GM12873 (cell line): ENCODE measurements around the gene NPC1L1.

Experiments
- TF ChIP-seq, protein P1 (sequence below): IDR thresholded peaks from 2 replicates; pipeline ENCODE4 v1.5.1; 2012; ENCODE audit warnings: low read depth, mild to moderate bottlenecking, moderate library complexity, low read length, control low read depth; ENCODE audit not compliant: insufficient read depth; ENCODE audit errors: missing control alignments

Gene NPC1L1

DNA sequence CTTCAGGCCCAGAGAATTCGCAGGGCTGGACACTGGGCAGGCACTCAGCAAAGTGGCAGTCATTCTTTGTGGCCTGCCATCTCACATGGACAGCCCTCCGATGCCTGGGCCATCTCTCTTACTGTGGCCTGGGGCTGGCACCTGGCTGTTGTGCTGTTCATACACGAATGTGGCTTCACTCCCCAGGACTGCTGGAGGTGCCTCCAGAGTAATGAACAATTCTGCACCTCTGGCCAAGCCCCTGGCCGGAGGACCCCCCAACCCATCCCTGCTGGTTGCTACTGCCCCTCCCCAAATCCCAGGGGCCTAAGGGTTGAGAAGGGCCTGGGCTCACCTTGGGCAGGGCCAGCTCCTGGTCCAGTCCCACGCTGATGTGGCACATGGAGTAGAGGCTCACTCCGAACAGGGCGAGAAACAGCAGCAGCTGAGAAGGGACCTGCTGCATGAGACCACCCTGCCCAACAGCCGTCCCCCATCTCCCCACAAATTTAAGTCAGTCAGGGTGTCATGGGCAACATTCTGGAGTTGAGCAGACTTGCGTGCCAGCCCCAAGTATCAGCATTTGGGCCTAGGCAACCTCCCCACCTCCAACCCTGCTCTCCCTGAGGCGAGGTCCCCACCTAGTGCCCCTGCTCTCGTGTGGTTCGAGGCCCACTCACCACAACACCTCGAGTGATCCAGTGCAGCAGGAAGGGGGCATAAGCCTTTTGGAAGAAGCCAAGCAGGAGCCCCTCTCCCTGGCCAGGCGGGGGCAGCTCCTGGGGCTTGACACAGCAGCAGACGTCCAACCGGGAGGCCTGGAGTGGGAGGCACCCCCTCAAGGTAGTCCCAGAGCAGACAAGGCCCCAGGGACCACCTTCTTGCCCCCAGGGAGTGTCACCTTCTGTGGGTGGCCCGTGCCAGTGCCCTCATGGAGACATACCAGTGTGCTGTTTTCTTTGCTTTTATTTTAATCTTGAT, 9.4 kb downstream of the NPC1L1 start:
- TF ChIP-seq, protein P1, sequence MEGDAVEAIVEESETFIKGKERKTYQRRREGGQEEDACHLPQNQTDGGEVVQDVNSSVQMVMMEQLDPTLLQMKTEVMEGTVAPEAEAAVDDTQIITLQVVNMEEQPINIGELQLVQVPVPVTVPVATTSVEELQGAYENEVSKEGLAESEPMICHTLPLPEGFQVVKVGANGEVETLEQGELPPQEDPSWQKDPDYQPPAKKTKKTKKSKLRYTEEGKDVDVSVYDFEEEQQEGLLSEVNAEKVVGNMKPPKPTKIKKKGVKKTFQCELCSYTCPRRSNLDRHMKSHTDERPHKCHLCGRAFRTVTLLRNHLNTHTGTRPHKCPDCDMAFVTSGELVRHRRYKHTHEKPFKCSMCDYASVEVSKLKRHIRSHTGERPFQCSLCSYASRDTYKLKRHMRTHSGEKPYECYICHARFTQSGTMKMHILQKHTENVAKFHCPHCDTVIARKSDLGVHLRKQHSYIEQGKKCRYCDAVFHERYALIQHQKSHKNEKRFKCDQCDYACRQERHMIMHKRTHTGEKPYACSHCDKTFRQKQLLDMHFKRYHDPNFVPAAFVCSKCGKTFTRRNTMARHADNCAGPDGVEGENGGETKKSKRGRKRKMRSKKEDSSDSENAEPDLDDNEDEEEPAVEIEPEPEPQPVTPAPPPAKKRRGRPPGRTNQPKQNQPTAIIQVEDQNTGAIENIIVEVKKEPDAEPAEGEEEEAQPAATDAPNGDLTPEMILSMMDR = no peak

DNA sequence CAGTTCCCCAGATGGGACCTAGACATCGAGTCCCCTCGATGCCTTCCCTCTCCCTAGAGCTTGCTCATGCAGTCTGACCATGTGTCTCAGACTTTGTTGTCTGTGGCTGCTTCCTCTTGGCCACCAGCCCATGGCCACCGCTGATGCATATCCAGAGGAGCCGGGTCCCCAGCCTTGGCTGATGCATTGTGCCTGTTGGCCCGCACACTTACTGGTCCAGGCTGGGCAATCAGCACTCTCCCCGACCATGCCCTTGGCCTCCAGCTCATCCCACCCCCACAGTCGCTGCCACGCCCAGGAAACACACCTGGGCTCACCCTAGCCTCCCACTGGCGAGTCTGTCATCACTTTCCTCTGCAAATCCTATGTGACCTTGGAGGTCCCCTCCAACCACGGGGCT, 10.1 kb downstream of the NPC1L1 start:
- TF ChIP-seq, protein P1 = no peak

DNA sequence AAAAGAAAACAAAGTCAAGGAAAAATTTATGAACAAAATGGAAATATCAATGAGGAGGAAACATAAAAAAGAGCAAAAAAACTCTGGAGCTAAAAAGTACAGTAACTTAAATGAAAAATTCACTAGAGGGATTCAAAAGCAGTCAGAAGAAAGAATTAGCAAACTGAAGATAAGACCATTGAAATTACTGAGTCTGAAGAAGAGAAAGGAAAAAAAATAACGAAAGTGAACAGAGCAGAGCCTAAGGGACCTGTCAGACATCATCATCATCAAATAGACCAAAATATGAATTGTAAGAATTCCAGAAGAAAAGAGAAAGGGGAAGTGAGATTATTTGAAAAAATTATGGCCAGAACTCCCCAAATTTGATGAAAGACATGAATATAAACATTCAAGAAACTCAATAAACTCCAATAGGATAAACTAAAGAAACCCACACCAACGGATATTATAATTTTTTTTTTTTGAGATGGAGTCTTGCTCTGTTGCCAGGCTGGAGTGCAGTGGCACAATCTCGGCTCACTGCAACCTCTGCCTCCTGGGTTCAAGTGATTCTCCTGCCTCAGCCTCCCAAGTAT, 16.2 kb downstream of the NPC1L1 start:
- TF ChIP-seq, protein P1 = no peak

DNA sequence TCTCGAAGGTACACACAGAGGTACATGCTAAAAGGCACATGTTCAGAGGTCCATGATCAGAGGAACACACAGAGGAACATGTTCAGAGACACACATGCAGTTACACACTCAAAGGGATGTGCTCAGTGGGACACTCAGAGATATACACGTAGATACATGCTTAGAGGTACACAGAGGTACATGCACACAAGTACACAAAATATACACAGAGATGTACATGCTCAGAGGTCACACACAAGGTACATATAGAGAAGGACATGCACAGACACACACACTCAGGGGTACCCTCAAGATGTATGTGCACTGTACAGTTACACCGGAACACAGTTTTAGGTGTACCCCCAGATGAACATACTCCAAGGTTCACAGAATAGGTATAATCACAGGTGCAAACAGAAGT, 18.8 kb downstream of the NPC1L1 start:
- TF ChIP-seq, protein P1 = no peak

DNA sequence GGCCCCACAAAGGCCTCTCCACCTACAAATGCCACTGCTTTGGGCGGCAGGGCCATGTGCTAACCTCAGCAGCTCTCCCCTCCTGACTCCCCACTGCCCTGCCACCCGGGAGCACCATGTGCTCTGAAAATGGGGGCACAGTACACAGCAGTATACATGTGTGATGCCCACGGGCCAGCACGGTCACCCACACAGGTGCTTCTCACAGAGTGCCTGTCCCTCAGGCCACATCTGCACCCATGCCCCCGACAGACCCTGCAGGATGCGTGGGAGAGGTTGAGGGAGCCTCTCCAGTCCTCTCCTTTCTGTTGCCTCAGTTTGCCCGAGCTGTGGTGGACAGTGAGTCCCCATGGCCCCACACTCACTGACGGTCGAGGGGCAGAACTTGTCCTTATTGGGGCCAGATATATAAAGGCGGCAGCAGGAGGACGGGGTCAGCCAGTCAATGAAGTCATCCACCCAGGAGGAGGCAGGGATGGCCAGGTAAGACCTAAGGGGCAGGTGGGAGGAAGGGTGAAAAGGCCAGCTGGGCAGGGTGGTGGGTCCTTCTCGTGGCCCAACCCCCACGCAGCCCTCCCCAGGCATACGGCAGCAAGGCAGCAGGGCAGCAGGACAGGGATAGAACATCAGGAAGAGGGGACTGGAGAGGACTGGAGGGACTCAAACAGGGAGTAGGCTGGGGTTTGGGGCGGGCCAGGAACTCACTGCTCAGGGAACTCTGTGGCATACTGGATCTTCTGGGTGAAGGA, 19.6 kb downstream of the NPC1L1 start:
- TF ChIP-seq, protein P1 = no peak

DNA sequence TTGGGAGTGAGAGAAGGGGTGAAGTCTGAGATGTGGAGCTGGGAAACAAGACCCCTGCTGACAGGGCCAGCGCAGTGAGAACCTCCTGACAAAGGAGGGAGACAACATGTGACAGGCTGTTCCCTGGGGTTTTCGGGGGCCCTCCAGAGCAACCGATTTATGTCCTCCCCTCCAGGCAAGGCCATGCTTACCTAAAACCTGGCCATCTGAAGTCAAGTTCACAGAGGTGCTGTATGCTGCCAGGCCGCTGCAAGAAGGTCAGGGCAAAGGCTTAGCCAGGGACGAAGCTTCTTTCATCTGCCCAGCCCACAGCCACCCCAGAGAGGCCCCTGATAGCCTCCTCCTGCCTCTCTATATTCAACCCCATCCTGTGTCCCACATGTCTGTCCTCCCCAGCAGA, 20.6 kb downstream of the NPC1L1 start:
- TF ChIP-seq, protein P1 = no peak

DNA sequence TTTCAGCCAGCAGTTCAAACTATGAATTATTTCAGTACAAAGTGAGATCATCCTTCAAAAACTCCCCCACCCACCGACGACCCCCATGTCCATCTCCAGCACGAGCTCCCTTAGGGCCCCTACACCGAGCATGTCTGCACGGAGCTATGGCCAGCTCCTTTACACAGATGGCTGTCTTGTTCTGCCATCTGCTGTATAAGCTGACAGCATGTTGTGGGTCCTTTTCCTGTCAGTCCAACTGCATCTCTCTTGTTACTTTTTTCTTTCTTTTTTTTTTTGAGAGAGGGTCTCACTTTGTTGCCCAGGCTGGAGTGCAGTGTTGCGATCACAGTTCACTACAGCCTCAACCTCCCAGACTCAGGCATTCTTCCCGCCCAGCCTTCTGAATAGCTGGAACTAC, 21.6 kb downstream of the NPC1L1 start:
- TF ChIP-seq, protein P1 = no peak
